GM23248 (cell line): ENCODE results near the gene ARHGAP26.

Experiments
- EZH2 ChIP-seq: fragments of 200-600 bp; sonication (generic); IDR thresholded peaks from 2 replicates; pipeline ENCODE4 v1.6.1; 2018; ENCODE audit warnings: antibody characterized with exemption, mild to moderate bottlenecking; ENCODE audit not compliant: insufficient read depth, poor library complexity, severe bottlenecking
- EZH2phosphoT487 ChIP-seq: fragments of 200-600 bp; sonication (generic); IDR thresholded peaks from 2 replicates; pipeline ENCODE4 v1.6.1; 2018; ENCODE audit warnings: antibody characterized with exemption, moderate library complexity, mild to moderate bottlenecking, low read depth; ENCODE audit not compliant: insufficient read depth

- TF ChIP-seq EZH2 = no peak
- TF ChIP-seq EZH2phosphoT487 = no peak
These were observed 134.2 kb downstream of the ARHGAP26 start for GRCh38 chr5:142904416-142904815.
